ENCODE measurements around the gene FLT4.
A peak's percentile ranks its signal among the peaks of the same experiment; 100 is the strongest.

The FLT4 gene

DNA sequence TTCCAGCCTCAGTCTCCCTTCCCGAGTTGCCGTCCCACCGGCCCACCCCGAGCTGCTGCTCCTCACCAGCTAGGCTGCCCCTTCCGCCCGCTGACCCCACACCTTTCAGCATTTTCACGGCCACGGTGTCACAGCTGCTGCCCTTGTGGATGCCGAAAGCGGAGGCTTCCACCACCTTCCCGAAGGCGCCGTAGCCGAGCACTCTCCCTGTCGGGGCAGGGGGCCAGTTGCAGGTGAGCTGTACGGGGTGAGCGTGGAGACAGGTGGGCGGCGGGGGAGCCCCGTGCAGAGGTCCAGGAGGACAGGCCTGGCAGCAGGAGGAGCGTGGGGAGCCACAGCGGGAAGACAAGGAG is 29.9 kb downstream of the FLT4 start:
- Histone ChIP-seq H3K9me3 (no peaks in the 10 kb centered on the region), H3K4me1 (peaks cover 0 to 8% (median 4%) of the 10 kb centered on the region in 4 donors), H3K27ac (no peak overlapping the region), H3K4me3 (no peak overlapping the region), H3K27me3 (peaks cover 0 to 45% of the 10 kb centered on the region in 2 donors), H3K36me3 (no peaks in the 10 kb centered on the region)
- intact Hi-C loops (cut with DNase I; ENCODE audit: low total_unique reads) = no loop called here
- TF ChIP-seq, protein P1, sequence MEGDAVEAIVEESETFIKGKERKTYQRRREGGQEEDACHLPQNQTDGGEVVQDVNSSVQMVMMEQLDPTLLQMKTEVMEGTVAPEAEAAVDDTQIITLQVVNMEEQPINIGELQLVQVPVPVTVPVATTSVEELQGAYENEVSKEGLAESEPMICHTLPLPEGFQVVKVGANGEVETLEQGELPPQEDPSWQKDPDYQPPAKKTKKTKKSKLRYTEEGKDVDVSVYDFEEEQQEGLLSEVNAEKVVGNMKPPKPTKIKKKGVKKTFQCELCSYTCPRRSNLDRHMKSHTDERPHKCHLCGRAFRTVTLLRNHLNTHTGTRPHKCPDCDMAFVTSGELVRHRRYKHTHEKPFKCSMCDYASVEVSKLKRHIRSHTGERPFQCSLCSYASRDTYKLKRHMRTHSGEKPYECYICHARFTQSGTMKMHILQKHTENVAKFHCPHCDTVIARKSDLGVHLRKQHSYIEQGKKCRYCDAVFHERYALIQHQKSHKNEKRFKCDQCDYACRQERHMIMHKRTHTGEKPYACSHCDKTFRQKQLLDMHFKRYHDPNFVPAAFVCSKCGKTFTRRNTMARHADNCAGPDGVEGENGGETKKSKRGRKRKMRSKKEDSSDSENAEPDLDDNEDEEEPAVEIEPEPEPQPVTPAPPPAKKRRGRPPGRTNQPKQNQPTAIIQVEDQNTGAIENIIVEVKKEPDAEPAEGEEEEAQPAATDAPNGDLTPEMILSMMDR (IDR thresholded peaks at IDR 0.05) = no peak
- no peak for DNase-seq

DNA sequence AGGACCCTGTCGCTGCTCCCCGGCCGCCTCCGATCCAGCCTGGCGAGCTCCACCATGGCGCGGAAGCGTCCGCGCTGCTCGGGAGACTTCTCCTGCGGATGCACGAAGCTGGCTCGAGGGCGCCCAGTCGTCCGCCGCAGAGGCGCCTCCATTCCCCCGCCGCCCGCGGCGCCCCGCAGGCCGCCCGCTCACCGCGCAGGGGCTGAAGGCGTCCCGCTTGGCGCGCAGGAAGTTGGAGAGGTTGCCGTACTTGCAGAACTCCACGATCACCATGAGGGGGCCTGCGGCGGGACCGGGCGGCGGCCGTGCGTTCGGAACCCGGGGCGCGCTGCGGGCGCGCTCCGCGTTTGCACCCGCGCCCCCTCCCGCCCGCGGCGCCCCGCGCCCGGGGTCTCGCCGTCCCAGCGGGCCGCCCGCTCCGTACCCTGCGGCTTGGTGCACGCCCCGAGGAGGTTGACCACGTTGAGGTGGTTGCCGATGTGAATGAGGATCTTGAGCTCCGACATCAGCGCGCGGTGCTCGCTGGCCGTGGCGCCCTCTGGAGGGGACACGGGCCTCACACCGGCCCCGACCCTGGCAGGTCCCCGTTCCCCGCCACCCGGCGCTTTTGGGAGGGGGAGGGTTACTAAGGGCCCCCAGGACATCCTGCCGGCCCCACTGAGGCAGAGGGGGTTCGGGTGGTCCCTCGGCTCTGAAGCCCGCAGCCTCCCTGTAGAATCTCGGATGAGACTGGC is 30.4 kb downstream of the FLT4 start:
- intact Hi-C loops (cut with DNase I; ENCODE audit: low total_unique reads) = no loop called here
- DNase-seq = no peak
- peaks cover 0 to 45% of the 10 kb centered on the region in 2 donors for H3K27me3 ChIP-seq
- H3K4me1 ChIP-seq = peaks cover 0 to 8% (median 4%) of the 10 kb centered on the region in 4 donors
- no peaks in the 10 kb centered on the region for H3K9me3 ChIP-seq
- peak overlapping the region in 1 of 2 donors; percentile 31 for H3K4me3 ChIP-seq
- no peak overlapping the region for H3K27ac ChIP-seq
- H3K36me3 ChIP-seq = no peaks in the 10 kb centered on the region
- TF ChIP-seq, protein P1 (IDR thresholded peaks at IDR 0.05) = no peak

DNA sequence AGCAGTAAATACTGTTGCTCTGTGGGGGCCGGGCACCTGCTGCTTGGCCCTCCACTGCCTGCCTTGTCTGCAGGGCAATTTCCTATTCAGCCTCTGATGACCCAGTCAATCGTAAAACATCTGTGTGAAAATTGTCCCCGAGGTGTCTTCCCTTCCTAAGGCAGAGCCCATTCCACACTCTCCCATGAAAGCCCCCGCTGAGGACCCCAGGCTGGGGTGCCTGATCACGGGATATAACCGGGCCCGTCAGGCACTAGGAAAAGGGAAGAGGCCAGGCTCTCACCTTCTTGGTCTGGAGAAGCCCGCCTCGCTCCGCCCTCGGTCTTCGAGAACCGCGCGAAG is 30.9 kb downstream of the FLT4 start:
- TF ChIP-seq, protein P1 (IDR thresholded peaks at IDR 0.05) = no peak
- no peak for DNase-seq
- intact Hi-C loops (cut with DNase I; ENCODE audit: low total_unique reads) = no loop called here
- H3K9me3 ChIP-seq = no peaks in the 10 kb centered on the region
- H3K4me1 ChIP-seq = peaks cover 0 to 8% (median 4%) of the 10 kb centered on the region in 4 donors
- peaks cover 0 to 45% of the 10 kb centered on the region in 2 donors for H3K27me3 ChIP-seq
- H3K27ac ChIP-seq = no peak overlapping the region
- peak overlapping the region in 1 of 2 donors; percentile 31 for H3K4me3 ChIP-seq
- H3K36me3 ChIP-seq = no peaks in the 10 kb centered on the region

DNA sequence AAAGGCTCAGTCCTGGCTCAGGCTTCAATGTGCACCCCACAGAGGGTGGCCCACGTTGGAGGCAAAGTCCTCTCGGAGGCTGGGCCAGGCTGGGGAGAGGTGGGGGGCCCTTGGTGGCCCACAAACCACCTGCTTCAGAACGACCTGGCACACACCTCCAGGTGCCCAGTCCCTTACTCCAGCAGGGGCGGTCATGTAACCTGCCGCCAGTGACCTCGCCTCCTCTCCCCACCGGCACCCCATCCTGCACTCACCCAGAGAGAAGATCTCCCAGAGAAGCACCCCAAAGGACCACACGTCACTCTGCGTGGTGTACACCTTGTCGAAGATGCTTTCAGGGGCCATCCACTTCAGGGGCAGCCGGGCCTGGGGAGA is 35.6 kb downstream of the FLT4 start:
- no peak for DNase-seq
- Histone ChIP-seq H3K9me3 (no peaks in the 10 kb centered on the region), H3K36me3 (no peaks in the 10 kb centered on the region), H3K27me3 (peaks cover 0 to 32% of the 10 kb centered on the region in 2 donors), H3K27ac (no peak overlapping the region), H3K4me1 (peaks cover 0 to 5% (median 3%) of the 10 kb centered on the region in 4 donors), H3K4me3 (no peak overlapping the region)
- intact Hi-C loops (cut with DNase I; ENCODE audit: low total_unique reads) = no loop called here
- TF ChIP-seq, protein P1 (IDR thresholded peaks at IDR 0.05) = no peak

DNA sequence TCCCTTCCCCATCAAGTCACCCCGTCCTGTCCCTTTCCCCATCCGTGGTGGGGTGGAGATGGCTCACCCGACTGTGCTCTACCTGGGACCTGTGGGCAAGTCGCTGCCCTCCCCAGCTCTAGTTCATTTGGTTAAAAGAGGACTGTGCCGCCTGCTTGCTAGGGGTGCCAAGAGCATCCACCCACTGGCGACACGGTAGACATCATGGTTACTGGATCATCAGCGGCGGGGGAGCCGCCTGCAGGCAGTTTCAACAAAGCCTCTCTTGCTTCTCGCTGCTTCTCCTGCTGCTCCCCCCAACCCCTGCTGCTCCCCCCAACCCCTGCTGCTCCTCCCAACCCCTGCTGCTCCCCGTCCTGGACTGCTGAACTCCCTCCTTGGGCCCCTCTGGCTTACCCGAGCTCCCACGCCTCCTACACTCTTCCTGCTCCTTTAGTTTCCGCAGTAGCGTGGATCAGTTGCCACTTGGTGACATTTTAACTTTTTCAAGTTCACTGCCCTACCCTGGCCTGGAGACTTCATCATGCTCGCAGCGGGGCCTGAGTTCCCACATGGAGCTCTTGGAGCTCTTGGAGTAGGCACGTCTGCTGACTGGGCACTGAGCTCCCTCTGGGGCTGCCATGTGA is 36.1 kb downstream of the FLT4 start:
- no peak overlapping the region for H3K27ac ChIP-seq
- no peaks in the 10 kb centered on the region for H3K36me3 ChIP-seq
- no peaks in the 10 kb centered on the region for H3K9me3 ChIP-seq
- DNase-seq = no peak
- TF ChIP-seq, protein P1 (IDR thresholded peaks at IDR 0.05) = no peak
- no peak overlapping the region for H3K4me3 ChIP-seq
- peaks cover 0 to 30% of the 10 kb centered on the region in 2 donors for H3K27me3 ChIP-seq
- intact Hi-C loops (cut with DNase I; ENCODE audit: low total_unique reads) = no loop called here
- peaks cover 0 to under 1% (median 0%) of the 10 kb centered on the region in 4 donors for H3K4me1 ChIP-seq
